ENCODE measurements around the gene ID2. TPM values are rescaled to one million over a fixed set of nuclear protein-coding genes. Genes with fewer than 3 reads are reported as not detected.

ID2 gene
- total and polyA plus RNA-seq, 2 of the 13 experiments (the other 11 are each of a cell fraction or from before 2014, with no cell fraction given) = 214 to 719 TPM

GRCh38 chr2:8633735-8634313, 48.0 kb upstream of the ID2 start (continued):
- TF ChIP-seq IKZF4 (CRISPR knock-in tag; IDR thresholded peaks at IDR 0.05; ENCODE audit: borderline replicate concordance, low read depth, not compliant biosample characterization) (peak; percentile 4), FOXA3 (CRISPR knock-in tag; IDR thresholded peaks at IDR 0.05) (peak; percentile 89), DPF2 (CRISPR knock-in tag; IDR thresholded peaks at IDR 0.05; ENCODE audit: borderline replicate concordance, low read depth) (peak; percentile 90), SYNCRIP (IDR thresholded peaks at IDR 0.05; ENCODE audit: insufficient read depth, low read depth, low read length) (no peak), ZMYM2 (CRISPR knock-in tag; IDR thresholded peaks at IDR 0.05) (peak; percentile 77; the same call in 1 of the 2 replicates), HOXA5 (CRISPR knock-in tag; IDR thresholded peaks at IDR 0.05) (peak; percentile 83; the same call in 1 of the 2 replicates), XBP1 (CRISPR knock-in tag; IDR thresholded peaks at IDR 0.05) (no peak), ZNF891 (CRISPR knock-in tag; IDR thresholded peaks at IDR 0.05) (peak; percentile 26; the same call in 1 of the 2 replicates), JUND (CRISPR knock-in tag; IDR thresholded peaks at IDR 0.05) (peak; percentile 93), ZNF335 (CRISPR knock-in tag; IDR thresholded peaks at IDR 0.05) (no peak), ZNF619 (CRISPR knock-in tag; IDR thresholded peaks at IDR 0.05) (no peak), GLI4 (CRISPR knock-in tag; IDR thresholded peaks at IDR 0.05; ENCODE audit: borderline replicate concordance) (no peak), SNAPC5 (CRISPR knock-in tag; IDR thresholded peaks at IDR 0.05; ENCODE audit: borderline replicate concordance) (0 out of 2 replicates have a peak, but pooled peaks have one; percentile 44), ZNF879 (CRISPR knock-in tag; IDR thresholded peaks at IDR 0.05) (no peak), ZIK1 (CRISPR knock-in tag; IDR thresholded peaks at IDR 0.05; ENCODE audit: borderline replicate concordance, low read depth) (no peak), ZNF510 (CRISPR knock-in tag; IDR thresholded peaks at IDR 0.05; ENCODE audit: low read depth) (peak; percentile 92; the same call in 1 of the 2 replicates), FOXK2 (IDR thresholded peaks at IDR 0.05) (peak; percentile 72; the same call in 1 of the 2 replicates), SSRP1 (CRISPR knock-in tag; IDR thresholded peaks at IDR 0.05) (no peak), MAZ (IDR thresholded peaks at IDR 0.05; ENCODE audit: borderline replicate concordance, low read depth, low read length) (peak; percentile 69; the same call in 1 of the 2 replicates), MAZ (CRISPR knock-in tag; IDR thresholded peaks at IDR 0.05; ENCODE audit: low read depth) (peak; percentile 53; the same call in 1 of the 2 replicates)
- TF ChIP-seq, protein P1, sequence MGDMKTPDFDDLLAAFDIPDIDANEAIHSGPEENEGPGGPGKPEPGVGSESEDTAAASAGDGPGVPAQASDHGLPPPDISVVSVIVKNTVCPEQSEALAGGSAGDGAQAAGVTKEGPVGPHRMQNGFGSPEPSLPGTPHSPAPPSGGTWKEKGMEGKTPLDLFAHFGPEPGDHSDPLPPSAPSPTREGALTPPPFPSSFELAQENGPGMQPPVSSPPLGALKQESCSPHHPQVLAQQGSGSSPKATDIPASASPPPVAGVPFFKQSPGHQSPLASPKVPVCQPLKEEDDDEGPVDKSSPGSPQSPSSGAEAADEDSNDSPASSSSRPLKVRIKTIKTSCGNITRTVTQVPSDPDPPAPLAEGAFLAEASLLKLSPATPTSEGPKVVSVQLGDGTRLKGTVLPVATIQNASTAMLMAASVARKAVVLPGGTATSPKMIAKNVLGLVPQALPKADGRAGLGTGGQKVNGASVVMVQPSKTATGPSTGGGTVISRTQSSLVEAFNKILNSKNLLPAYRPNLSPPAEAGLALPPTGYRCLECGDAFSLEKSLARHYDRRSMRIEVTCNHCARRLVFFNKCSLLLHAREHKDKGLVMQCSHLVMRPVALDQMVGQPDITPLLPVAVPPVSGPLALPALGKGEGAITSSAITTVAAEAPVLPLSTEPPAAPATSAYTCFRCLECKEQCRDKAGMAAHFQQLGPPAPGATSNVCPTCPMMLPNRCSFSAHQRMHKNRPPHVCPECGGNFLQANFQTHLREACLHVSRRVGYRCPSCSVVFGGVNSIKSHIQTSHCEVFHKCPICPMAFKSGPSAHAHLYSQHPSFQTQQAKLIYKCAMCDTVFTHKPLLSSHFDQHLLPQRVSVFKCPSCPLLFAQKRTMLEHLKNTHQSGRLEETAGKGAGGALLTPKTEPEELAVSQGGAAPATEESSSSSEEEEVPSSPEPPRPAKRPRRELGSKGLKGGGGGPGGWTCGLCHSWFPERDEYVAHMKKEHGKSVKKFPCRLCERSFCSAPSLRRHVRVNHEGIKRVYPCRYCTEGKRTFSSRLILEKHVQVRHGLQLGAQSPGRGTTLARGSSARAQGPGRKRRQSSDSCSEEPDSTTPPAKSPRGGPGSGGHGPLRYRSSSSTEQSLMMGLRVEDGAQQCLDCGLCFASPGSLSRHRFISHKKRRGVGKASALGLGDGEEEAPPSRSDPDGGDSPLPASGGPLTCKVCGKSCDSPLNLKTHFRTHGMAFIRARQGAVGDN (CRISPR knock-in tag; IDR thresholded peaks at IDR 0.05) = peak; percentile 79
- TF ChIP-seq, protein P2, sequence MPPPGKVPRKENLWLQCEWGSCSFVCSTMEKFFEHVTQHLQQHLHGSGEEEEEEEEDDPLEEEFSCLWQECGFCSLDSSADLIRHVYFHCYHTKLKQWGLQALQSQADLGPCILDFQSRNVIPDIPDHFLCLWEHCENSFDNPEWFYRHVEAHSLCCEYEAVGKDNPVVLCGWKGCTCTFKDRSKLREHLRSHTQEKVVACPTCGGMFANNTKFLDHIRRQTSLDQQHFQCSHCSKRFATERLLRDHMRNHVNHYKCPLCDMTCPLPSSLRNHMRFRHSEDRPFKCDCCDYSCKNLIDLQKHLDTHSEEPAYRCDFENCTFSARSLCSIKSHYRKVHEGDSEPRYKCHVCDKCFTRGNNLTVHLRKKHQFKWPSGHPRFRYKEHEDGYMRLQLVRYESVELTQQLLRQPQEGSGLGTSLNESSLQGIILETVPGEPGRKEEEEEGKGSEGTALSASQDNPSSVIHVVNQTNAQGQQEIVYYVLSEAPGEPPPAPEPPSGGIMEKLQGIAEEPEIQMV (CRISPR knock-in tag; IDR thresholded peaks at IDR 0.05; ENCODE audit: low read depth) = peak; percentile 67; the same call in 1 of the 2 replicates
- TF ChIP-seq, protein P3, sequence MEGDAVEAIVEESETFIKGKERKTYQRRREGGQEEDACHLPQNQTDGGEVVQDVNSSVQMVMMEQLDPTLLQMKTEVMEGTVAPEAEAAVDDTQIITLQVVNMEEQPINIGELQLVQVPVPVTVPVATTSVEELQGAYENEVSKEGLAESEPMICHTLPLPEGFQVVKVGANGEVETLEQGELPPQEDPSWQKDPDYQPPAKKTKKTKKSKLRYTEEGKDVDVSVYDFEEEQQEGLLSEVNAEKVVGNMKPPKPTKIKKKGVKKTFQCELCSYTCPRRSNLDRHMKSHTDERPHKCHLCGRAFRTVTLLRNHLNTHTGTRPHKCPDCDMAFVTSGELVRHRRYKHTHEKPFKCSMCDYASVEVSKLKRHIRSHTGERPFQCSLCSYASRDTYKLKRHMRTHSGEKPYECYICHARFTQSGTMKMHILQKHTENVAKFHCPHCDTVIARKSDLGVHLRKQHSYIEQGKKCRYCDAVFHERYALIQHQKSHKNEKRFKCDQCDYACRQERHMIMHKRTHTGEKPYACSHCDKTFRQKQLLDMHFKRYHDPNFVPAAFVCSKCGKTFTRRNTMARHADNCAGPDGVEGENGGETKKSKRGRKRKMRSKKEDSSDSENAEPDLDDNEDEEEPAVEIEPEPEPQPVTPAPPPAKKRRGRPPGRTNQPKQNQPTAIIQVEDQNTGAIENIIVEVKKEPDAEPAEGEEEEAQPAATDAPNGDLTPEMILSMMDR (CRISPR knock-in tag; IDR thresholded peaks at IDR 0.05) = no peak

Data from HepG2 (cell line).